SK-N-MC (cell line): ENCODE measurements around the gene PRDM5.

Experiments
- EZH2 ChIP-seq: fragments of 200-600 bp; sonication (generic); IDR thresholded peaks from one replicate; pipeline ENCODE4 v1.6.1; 2017; ENCODE audit warnings: antibody characterized with exemption
- FOXP2 ChIP-seq: optimal IDR thresholded peaks from 2 replicates; pipeline ENCODE3; 2011; ENCODE audit warnings: mild to moderate bottlenecking, moderate library complexity; ENCODE audit not compliant: insufficient read depth; ENCODE audit errors: extremely low read length, control extremely low read depth
- POLR2AphosphoS5 ChIP-seq: IDR thresholded peaks from 2 replicates; pipeline ENCODE4 v1.6.1; 2012; ENCODE audit warnings: mild to moderate bottlenecking, low read depth, low read length, borderline replicate concordance

GRCh38 chr4:120720354-120720934 lies 202.1 kb downstream of the PRDM5 start:
- TF ChIP-seq EZH2 (no peak), POLR2AphosphoS5 (no peak), FOXP2 (no peak)
